Parathyroid adenoma (tissue), 2 donors: ENCODE results near the gene CCDC69.

Experiments used
- H2AFZ ChIP-seq: fragments of 300-600 bp; sonication (generic); one replicate; pipeline ENCODE4 v1.7.0; 2017; ENCODE audit warnings: antibody characterized with exemption, mild to moderate bottlenecking
- H3K27ac ChIP-seq: fragments of 300-600 bp; sonication (generic); one replicate; pipeline ENCODE4 v1.7.0; 2017
- H3K27me3 ChIP-seq: fragments of 300-600 bp; sonication (generic); one replicate; pipeline ENCODE4 v1.7.0; 2017; ENCODE audit warnings: low read length; ENCODE audit not compliant: control insufficient read depth, insufficient read depth
- H3K36me3 ChIP-seq: fragments of 300-600 bp; sonication (generic); one replicate; pipeline ENCODE4 v1.7.0; 2017; ENCODE audit warnings: low read length; ENCODE audit not compliant: control insufficient read depth, insufficient read depth
- H3K4me1 ChIP-seq: fragments of 300-600 bp; sonication (generic); one replicate; pipeline ENCODE4 v1.7.0; 2017; ENCODE audit warnings: control low read depth
- H3K4me2 ChIP-seq: fragments of 300-600 bp; sonication (generic); one replicate; pipeline ENCODE4 v1.7.0; 2017; ENCODE audit warnings: low read length
- H3K4me3 ChIP-seq: fragments of 300-600 bp; sonication (generic); one replicate; pipeline ENCODE4 v1.7.0; 2017; ENCODE audit warnings: low read depth, low read length
- H3K79me2 ChIP-seq: fragments of 300-600 bp; sonication (generic); one replicate; pipeline ENCODE4 v1.7.0; 2017; ENCODE audit warnings: control low read depth
- H3K9ac ChIP-seq: fragments of 300-600 bp; sonication (generic); one replicate; pipeline ENCODE4 v1.7.0; 2017; ENCODE audit warnings: mild to moderate bottlenecking
- H3K9me3 ChIP-seq: fragments of 300-600 bp; sonication (generic); one replicate; pipeline ENCODE4 v1.7.0; 2017; ENCODE audit warnings: low read length; ENCODE audit not compliant: control insufficient read depth
- CTCF ChIP-seq: fragments of 300-600 bp; sonication (generic); IDR thresholded peaks from one replicate; pipeline ENCODE4 v1.7.0; 2017; ENCODE audit warnings: antibody characterized with exemption, mild to moderate bottlenecking
- donor health status: primary hyperparathyroidism.

CCDC69 gene

GRCh38 chr5:151225071-151225470 lies 1.2 kb upstream of the CCDC69 start:
- Histone ChIP-seq H3K27me3 (no peaks in the 10 kb centered on the region), H3K79me2 (peaks cover 2% of the 10 kb centered on the region), H3K4me3 (no peak overlapping the region), H3K9me3 (no peaks in the 10 kb centered on the region), H3K27ac (no peak overlapping the region), H2AFZ (peak overlapping the region; percentile 5), H3K9ac (no peak overlapping the region), H3K36me3 (no peaks in the 10 kb centered on the region), H3K4me1 (peaks cover 10% of the 10 kb centered on the region), H3K4me2 (no peak overlapping the region)
- TF ChIP-seq CTCF, result no peak

GRCh38 chr5:151224372-151224771 lies 480 bp upstream of the CCDC69 start:
- Histone ChIP-seq H3K4me1 (peaks cover 10% of the 10 kb centered on the region), H2AFZ (peak overlapping the region; percentile 95), H3K36me3 (no peaks in the 10 kb centered on the region), H3K4me2 (peak overlapping the region; percentile 67), H3K9ac (no peak overlapping the region), H3K79me2 (peaks cover 2% of the 10 kb centered on the region), H3K27me3 (no peaks in the 10 kb centered on the region), H3K27ac (no peak overlapping the region), H3K9me3 (no peaks in the 10 kb centered on the region), H3K4me3 (peak overlapping the region; percentile 86)
- TF ChIP-seq CTCF, result no peak

GRCh38 chr5:151222790-151223446 lies 974 bp downstream of the CCDC69 start:
- Histone ChIP-seq H3K4me1 (peaks cover 10% of the 10 kb centered on the region), H3K9me3 (no peaks in the 10 kb centered on the region), H2AFZ (peak overlapping the region; percentile 95), H3K9ac (peak overlapping the region; percentile 56), H3K27ac (peak overlapping the region; percentile 73), H3K4me2 (peak overlapping the region; percentile 67), H3K4me3 (peak overlapping the region; percentile 86), H3K79me2 (peaks cover 2% of the 10 kb centered on the region), H3K36me3 (no peaks in the 10 kb centered on the region), H3K27me3 (no peaks in the 10 kb centered on the region)
- TF ChIP-seq CTCF, result no peak

GRCh38 chr5:151222054-151222789 lies 1.7 kb downstream of the CCDC69 start:
- Histone ChIP-seq H3K4me1 (peaks cover 10% of the 10 kb centered on the region), H2AFZ (no peak overlapping the region), H3K4me3 (no peak overlapping the region), H3K27me3 (no peaks in the 10 kb centered on the region), H3K79me2 (peaks cover 2% of the 10 kb centered on the region), H3K9ac (no peak overlapping the region), H3K4me2 (peak overlapping the region; percentile 67), H3K36me3 (no peaks in the 10 kb centered on the region), H3K27ac (peak overlapping the region; percentile 73), H3K9me3 (no peaks in the 10 kb centered on the region)
- TF ChIP-seq CTCF, result no peak
